Progenitor cell of endocrine pancreas (in vitro differentiated cells): ENCODE data around the gene MTRF1. TPM values are rescaled to one million over a fixed set of nuclear protein-coding genes. Genes with fewer than 3 reads are reported as not detected.
"Not testable (repeated sequence)": the region's sequence is repeated elsewhere in the genome, so short reads cannot be mapped to it uniquely, and the experiment has no call there.

Experiments
- DNase-seq: peaks from one replicate; pipeline ENCODE4 v3.0.0; 2021; ENCODE audit warnings: low spot score; ENCODE audit not compliant: unreplicated experiment
- H3K27ac Mint-ChIP-seq: 2 replicates; pipeline ENCODE4 v1.8.0; 2021; ENCODE audit warnings: mild to moderate bottlenecking, moderate library complexity, mixed read lengths
- H3K27me3 Mint-ChIP-seq: 2 replicates; pipeline ENCODE4 v1.8.0; 2021; ENCODE audit warnings: mixed read lengths
- H3K36me3 Mint-ChIP-seq: 2 replicates; pipeline ENCODE4 v1.8.0; 2022; ENCODE audit warnings: mixed read lengths; ENCODE audit not compliant: insufficient read depth
- H3K4me1 Mint-ChIP-seq: 2 replicates; pipeline ENCODE4 v1.8.0; 2021; ENCODE audit warnings: low read depth, mixed read lengths
- H3K4me3 Mint-ChIP-seq: 2 replicates; pipeline ENCODE4 v1.8.0; 2021; ENCODE audit warnings: low read depth, mild to moderate bottlenecking, moderate library complexity, mixed read lengths
- H3K9me3 Mint-ChIP-seq: 2 replicates; pipeline ENCODE4 v1.8.0; 2021; ENCODE audit warnings: low read depth, mixed read lengths
- total RNA-seq: library from RNA; stranded (reverse); gene quantifications from 2 replicates; pipeline ENCODE4 v1.2.1, GENCODE V29; 2021
- TF ChIP-seq, protein P1 (sequence below): fragments of 200-600 bp; sonication (generic); IDR thresholded peaks from one replicate; pipeline ENCODE4 v1.5.0; 2021; ENCODE audit warnings: antibody characterized with exemption, mild to moderate bottlenecking; ENCODE audit not compliant: unreplicated experiment

Gene MTRF1
- total RNA-seq, 1 donor from 2014 or later = 22.2 TPM

DNA sequence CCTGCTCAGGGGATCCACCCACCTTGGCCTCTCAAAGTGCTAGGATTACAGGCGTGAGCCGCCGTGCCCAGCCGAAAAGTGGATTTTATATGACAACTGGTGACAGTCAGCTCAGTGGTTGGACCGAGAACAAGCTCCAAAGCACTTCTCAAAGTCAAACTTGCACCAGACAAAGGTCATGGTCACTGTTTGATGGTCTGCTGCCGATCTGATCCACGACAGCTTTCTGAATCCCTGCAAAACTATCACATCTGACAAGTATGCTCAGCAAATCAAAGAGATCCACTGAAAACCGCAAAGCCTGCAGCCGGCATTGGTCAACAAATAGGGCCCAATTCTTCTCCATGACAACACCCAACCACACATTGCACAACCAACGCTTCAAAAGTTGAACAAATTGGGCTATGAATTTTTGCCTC is 26.1 kb upstream of the MTRF1 start:
- H3K27me3 Mint-ChIP-seq = no peaks in the 10 kb centered on the region
- H3K27ac Mint-ChIP-seq = no peak overlapping the region
- TF ChIP-seq, protein P1, sequence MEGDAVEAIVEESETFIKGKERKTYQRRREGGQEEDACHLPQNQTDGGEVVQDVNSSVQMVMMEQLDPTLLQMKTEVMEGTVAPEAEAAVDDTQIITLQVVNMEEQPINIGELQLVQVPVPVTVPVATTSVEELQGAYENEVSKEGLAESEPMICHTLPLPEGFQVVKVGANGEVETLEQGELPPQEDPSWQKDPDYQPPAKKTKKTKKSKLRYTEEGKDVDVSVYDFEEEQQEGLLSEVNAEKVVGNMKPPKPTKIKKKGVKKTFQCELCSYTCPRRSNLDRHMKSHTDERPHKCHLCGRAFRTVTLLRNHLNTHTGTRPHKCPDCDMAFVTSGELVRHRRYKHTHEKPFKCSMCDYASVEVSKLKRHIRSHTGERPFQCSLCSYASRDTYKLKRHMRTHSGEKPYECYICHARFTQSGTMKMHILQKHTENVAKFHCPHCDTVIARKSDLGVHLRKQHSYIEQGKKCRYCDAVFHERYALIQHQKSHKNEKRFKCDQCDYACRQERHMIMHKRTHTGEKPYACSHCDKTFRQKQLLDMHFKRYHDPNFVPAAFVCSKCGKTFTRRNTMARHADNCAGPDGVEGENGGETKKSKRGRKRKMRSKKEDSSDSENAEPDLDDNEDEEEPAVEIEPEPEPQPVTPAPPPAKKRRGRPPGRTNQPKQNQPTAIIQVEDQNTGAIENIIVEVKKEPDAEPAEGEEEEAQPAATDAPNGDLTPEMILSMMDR = no peak
- DNase-seq = no peak
- H3K4me3 Mint-ChIP-seq = no peak overlapping the region
- H3K4me1 Mint-ChIP-seq = no peaks in the 10 kb centered on the region
- H3K9me3 Mint-ChIP-seq = peaks cover 3% of the 10 kb centered on the region
- peaks cover 1% of the 10 kb centered on the region for H3K36me3 Mint-ChIP-seq

DNA sequence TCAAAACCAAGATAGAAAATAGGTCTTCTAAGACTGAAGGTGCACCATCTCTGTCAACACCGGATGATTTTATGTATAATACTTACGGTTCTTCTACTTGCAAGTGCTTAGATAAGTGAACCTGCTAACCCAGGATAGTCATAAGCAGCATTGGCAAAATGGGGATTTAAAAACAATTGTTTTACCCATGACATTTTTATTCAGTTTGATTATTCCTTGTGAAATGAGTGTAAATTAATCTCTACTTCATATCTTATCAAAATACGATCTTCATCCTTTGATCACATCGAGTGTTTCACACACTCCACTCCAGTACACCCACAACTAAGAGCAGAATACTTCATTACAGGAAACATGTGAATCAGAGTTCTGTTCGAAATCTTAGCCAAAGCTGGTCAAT is 23.0 kb upstream of the MTRF1 start:
- TF ChIP-seq, protein P1 = no peak
- Mint-ChIP-seq H3K9me3 (peaks cover 3% of the 10 kb centered on the region), H3K27ac (no peak overlapping the region), H3K36me3 (no peaks in the 10 kb centered on the region), H3K4me1 (no peaks in the 10 kb centered on the region), H3K27me3 (no peaks in the 10 kb centered on the region), H3K4me3 (no peak overlapping the region)
- DNase-seq = no peak

DNA sequence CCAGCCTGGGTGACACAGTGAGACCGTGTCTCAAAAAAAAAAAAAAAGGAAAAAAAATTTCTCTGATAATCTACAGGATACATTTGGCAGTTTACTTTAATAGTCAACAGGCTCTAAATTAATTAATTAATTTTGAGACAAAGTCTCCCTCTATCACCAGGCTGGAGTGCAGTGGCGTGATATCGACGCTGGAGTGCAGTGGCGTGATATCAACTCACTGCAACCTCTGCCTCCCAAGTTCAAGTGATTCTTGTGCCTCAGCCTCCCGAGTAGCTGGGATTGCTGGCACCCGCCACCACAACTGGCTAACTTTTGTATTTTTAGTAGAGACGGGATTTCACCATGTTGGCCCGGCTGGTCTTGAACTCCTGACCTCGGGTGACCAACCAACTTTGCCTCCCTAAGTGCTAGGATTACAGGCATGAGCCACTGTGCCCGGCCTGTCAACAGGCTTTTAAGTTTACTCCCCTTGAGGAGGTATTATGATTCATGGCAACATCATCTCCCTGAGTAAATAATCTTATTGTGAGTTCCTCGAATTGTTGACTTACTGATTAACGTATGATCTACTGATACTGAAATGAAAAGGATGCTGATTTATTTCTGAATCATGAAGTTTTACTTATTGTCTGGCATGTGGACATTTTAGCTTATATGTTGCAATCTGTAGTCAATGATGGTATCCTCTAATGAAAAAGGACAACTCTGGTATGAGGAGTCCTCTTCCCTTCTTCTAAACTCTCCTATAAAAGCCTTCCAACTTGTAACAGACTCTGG is 21.3 kb upstream of the MTRF1 start:
- no peak for DNase-seq
- H3K4me1 Mint-ChIP-seq = no peaks in the 10 kb centered on the region
- TF ChIP-seq, protein P1 = no peak
- H3K27ac Mint-ChIP-seq = no peak overlapping the region
- H3K9me3 Mint-ChIP-seq = peaks cover 3% of the 10 kb centered on the region
- H3K4me3 Mint-ChIP-seq = no peak overlapping the region
- no peaks in the 10 kb centered on the region for H3K36me3 Mint-ChIP-seq
- H3K27me3 Mint-ChIP-seq = no peaks in the 10 kb centered on the region

DNA sequence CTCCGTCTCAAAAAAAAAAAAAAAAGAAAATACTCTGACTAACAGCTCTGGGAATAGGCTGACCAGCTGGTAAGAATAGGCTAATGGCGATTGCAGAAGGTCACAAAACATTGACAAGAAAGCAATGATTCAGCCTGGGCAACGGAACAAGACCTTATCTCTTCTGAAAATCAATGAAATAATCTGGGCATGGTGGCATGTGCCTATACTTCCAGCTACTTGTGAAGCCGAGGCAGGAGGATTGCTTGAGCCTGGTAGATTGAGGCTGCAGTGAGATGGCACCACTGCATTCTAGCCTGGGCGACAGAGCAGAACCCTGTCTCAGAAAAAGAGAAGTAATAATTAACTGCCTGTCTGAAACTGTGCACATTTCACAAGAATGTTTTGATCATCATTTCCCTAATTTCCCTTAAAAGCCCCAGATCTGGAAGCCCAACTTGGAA is 18.8 kb upstream of the MTRF1 start:
- TF ChIP-seq, protein P1 = no peak
- no peaks in the 10 kb centered on the region for H3K4me1 Mint-ChIP-seq
- no peak for DNase-seq
- H3K36me3 Mint-ChIP-seq = no peaks in the 10 kb centered on the region
- peaks cover 3% of the 10 kb centered on the region for H3K9me3 Mint-ChIP-seq
- no peaks in the 10 kb centered on the region for H3K27me3 Mint-ChIP-seq
- no peak overlapping the region for H3K27ac Mint-ChIP-seq
- no peak overlapping the region for H3K4me3 Mint-ChIP-seq

DNA sequence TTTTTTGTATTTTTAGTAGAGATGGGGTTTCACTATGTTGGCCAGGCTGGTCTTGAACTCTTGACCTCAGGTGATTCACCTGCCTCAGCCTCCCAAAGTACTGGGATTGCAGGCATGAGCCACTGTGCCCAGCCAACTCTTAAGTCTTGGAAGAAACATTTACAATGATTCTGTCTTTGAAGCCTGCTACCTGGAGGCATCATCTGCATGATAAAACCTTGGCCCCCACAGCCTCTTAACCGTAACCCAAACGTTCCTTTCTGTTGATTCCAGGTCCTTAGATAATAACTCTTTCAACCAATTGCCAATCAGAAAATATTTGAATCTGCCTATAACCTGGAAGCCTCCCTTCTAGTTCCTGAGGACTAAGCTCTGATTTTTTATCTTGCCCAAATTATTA is 15.8 kb upstream of the MTRF1 start:
- not testable (repeated sequence) for H3K4me3 Mint-ChIP-seq, H3K36me3 Mint-ChIP-seq, H3K9me3 Mint-ChIP-seq, H3K4me1 Mint-ChIP-seq, H3K27ac Mint-ChIP-seq, DNase-seq, H3K27me3 Mint-ChIP-seq

DNA sequence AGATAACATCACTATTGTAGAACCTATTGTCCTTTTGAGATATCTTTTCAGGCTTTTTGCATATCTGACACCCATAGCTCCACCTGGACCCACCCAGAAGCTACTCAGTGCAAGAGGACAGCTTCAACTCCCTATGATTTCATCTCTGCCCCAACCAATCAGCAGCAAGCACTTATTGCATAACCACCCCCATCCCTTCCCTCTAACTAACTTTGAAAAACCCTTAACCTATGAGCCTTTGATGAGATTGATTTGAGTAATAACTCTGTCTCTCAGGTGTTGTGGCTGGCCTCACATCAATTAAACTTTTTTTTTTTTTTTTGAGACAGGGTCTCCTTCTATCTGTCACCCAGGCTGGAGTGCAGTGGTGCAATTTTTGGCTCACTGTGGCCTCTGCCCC is 13.4 kb upstream of the MTRF1 start:
- peaks cover 6% of the 10 kb centered on the region for H3K9me3 Mint-ChIP-seq
- DNase-seq = no peak
- no peak overlapping the region for H3K27ac Mint-ChIP-seq
- H3K4me3 Mint-ChIP-seq = no peak overlapping the region
- H3K4me1 Mint-ChIP-seq = no peaks in the 10 kb centered on the region
- TF ChIP-seq, protein P1 = no peak
- H3K36me3 Mint-ChIP-seq = peaks cover 3% of the 10 kb centered on the region
- H3K27me3 Mint-ChIP-seq = no peaks in the 10 kb centered on the region
